HCT116 (cell line): ENCODE measurements around the gene SAG. TPM values are rescaled to one million over a fixed set of nuclear protein-coding genes. Genes with fewer than 3 reads are reported as not detected.

ENCODE experiments used
- ATAC-seq: fragments of 200-7000 bp; cut with Tn5 transposase; 2 replicates; pipeline ENCODE4 v1.9.1; 2020; ENCODE audit warnings: mild to moderate bottlenecking, moderate library complexity
- BruUV-seq: library from RNA; stranded (reverse); fragments of 400-500 nt; replicated peaks from 2 replicates; lab custom pipeline; 2021; lab: Mats Ljungman, UMichigan
- CTCF ChIA-PET: fragments of 300-600 bp; sonication (Branson Sonifier 250); formaldehyde crosslinking; loops from one replicate; lab custom pipeline; 2021; ENCODE audit warnings: antibody characterized with exemption; lab: Charles Lee
- POLR2A ChIA-PET: fragments of 300-600, 350-600 bp; sonication (Branson Sonifier 250); formaldehyde crosslinking; loops from one replicate; lab custom pipeline; 2021; ENCODE audit warnings: antibody characterized with exemption; lab: Charles Lee
- RAD21 ChIA-PET, 2 experiments: fragments of 300-600 bp; sonication (Branson Sonifier 250); formaldehyde crosslinking; loops; one replicate each; lab custom pipeline; 2023; ENCODE audit warnings: low total read pairs in 2 of 2; ENCODE audit not compliant: uncharacterized antibody in 2 of 2, unreplicated experiment in 2 of 2, low non-redundant PET in 1 of 2; lab: Charles Lee
- DNase-seq: peaks from one replicate; pipeline ENCODE4 v3.0.0-alpha.2; 2010; ENCODE audit warnings: low read depth, low spot score
- H2AFZ ChIP-seq: fragments of 200-600 bp; shearing (Covaris generic), sonication (generic); 2 replicates; pipeline ENCODE4 v1.6.1; 2017; ENCODE audit warnings: low read depth, mixed run types, mixed read lengths, antibody characterized with exemption, low read length; ENCODE audit not compliant: poor library complexity, severe bottlenecking
- H3K27ac ChIP-seq: 2 replicates; pipeline ENCODE4 v1.5.1; 2012; ENCODE audit warnings: low read depth, low read length
- H3K27me3 ChIP-seq: fragments of 200-600 bp; sonication (generic); 2 replicates; pipeline ENCODE4 v1.6.1; 2016; ENCODE audit warnings: mixed run types, low read length, mixed read lengths; ENCODE audit not compliant: insufficient read depth
- H3K36me3 ChIP-seq, 2 experiments: fragments of 200-500 bp in 1 of 2; fragments of 200-600 bp in 1 of 2; sonication (Bioruptor generic) in 1 of 2; sonication (generic) in 1 of 2; 2 replicates each; pipeline versions ENCODE4 v1.5.1 to v1.6.1; 2014 to 2016; ENCODE audit warnings: low read length in 2 of 2, inconsistent platforms in 1 of 2, mixed read lengths in 1 of 2, mixed run types in 1 of 2; ENCODE audit not compliant: insufficient read depth in 2 of 2, control insufficient read depth in 1 of 2
- H3K4me1 ChIP-seq, 2 experiments: fragments of 200-600 bp in 1 of 2; sonication (generic) in 1 of 2; 2 replicates each; pipeline versions ENCODE4 v1.5.1 to v1.6.1; 2012 to 2017; ENCODE audit warnings: low read length in 2 of 2, inconsistent platforms in 1 of 2, mild to moderate bottlenecking in 1 of 2, mixed read lengths in 1 of 2, mixed run types in 1 of 2, moderate library complexity in 1 of 2; ENCODE audit not compliant: insufficient read depth in 2 of 2, control insufficient read depth in 1 of 2
- H3K4me2 ChIP-seq: fragments of 200-600 bp; sonication (generic); 2 replicates; pipeline ENCODE4 v1.6.1; 2017; ENCODE audit warnings: mixed run types, low read length, mixed read lengths
- H3K4me3 ChIP-seq, 2 experiments: fragments of 200-600 bp in 1 of 2; sonication (generic) in 1 of 2; replicated peaks in 1 of 2; 2 replicates each; pipeline ENCODE4 v1.5.1; 2011 to 2016; ENCODE audit warnings: low read length in 2 of 2, control low read depth in 1 of 2, low read depth in 1 of 2, mild to moderate bottlenecking in 1 of 2, mixed read lengths in 1 of 2, mixed run types in 1 of 2
- H3K79me2 ChIP-seq: fragments of 200-600 bp; sonication (generic); 2 replicates; pipeline ENCODE4 v1.6.1; 2017; ENCODE audit warnings: mild to moderate bottlenecking, mixed run types, low read length, moderate library complexity, mixed read lengths; ENCODE audit not compliant: insufficient read depth
- H3K9ac ChIP-seq: fragments of 200-600 bp; sonication (generic); 2 replicates; pipeline ENCODE4 v1.6.1; 2016; ENCODE audit warnings: low read length, mixed read lengths
- H3K9me2 ChIP-seq: fragments of 200-600 bp; sonication (generic), shearing (Covaris generic); 2 replicates; pipeline ENCODE4 v1.6.1; 2017; ENCODE audit warnings: mixed run types, mild to moderate bottlenecking, moderate library complexity; ENCODE audit not compliant: insufficient read depth
- H3K9me3 ChIP-seq, 2 experiments: fragments of 200-500 bp in 1 of 2; fragments of 200-600 bp in 1 of 2; sonication (Bioruptor generic) in 1 of 2; sonication (generic) in 1 of 2; 2 replicates each; pipeline ENCODE4 v1.6.1; 2014 to 2017; ENCODE audit warnings: low read length in 2 of 2, mixed read lengths in 2 of 2, inconsistent platforms in 1 of 2, low read depth in 1 of 2, mild to moderate bottlenecking in 1 of 2, mixed run types in 1 of 2, moderate library complexity in 1 of 2; ENCODE audit not compliant: control insufficient read depth in 1 of 2, insufficient read depth in 1 of 2
- H4K20me1 ChIP-seq: fragments of 200-600 bp; sonication (generic), shearing (Covaris generic); 2 replicates; pipeline ENCODE4 v1.6.1; 2017; ENCODE audit warnings: mixed run types, mild to moderate bottlenecking, moderate library complexity; ENCODE audit not compliant: insufficient read depth
- CEBPB ChIP-seq: IDR thresholded peaks from 2 replicates; pipeline ENCODE4 v1.6.1; 2012; ENCODE audit warnings: low read depth
- EZH2phosphoT487 ChIP-seq: fragments of 200-600 bp; IDR thresholded peaks from 2 replicates; pipeline ENCODE4 v1.6.1; 2018; ENCODE audit warnings: antibody characterized with exemption, borderline replicate concordance
- FOSL1 ChIP-seq: IDR thresholded peaks from 2 replicates; pipeline ENCODE4 v1.6.1; 2012; ENCODE audit warnings: low read depth
- JUND ChIP-seq: IDR thresholded peaks from 2 replicates; pipeline ENCODE4 v1.6.1; 2012
- POLR2AphosphoS5 ChIP-seq: IDR thresholded peaks from 2 replicates; pipeline ENCODE4 v1.6.1; 2011; ENCODE audit warnings: mild to moderate bottlenecking, low read depth, low read length, moderate library complexity
- SP1 ChIP-seq: IDR thresholded peaks from 2 replicates; pipeline ENCODE4 v1.6.1; 2012; ENCODE audit warnings: low read depth
- SRF ChIP-seq: IDR thresholded peaks from 2 replicates; pipeline ENCODE4 v1.6.1; 2012; ENCODE audit warnings: low read depth
- intact Hi-C: fragments of 100-400 bp; cut with micrococcal nuclease; formaldehyde crosslinking; loops from 2 replicates; pipeline ENCODE4 v1.10.0; 2022
- total RNA-seq: library from RNA; stranded (reverse); gene quantifications from one replicate; pipeline ENCODE4 v1.2.1, GENCODE V29; 2021; ENCODE audit not compliant: unreplicated experiment
- TF ChIP-seq, protein P1 (sequence below): IDR thresholded peaks from 2 replicates; pipeline ENCODE4 v1.6.1; 2011; ENCODE audit warnings: mild to moderate bottlenecking, low read length, moderate library complexity; ENCODE audit not compliant: insufficient replicate concordance; ENCODE audit errors: extremely low read depth

The SAG gene
- total RNA-seq, 1 experiment from 2014 or later = not detected

DNA sequence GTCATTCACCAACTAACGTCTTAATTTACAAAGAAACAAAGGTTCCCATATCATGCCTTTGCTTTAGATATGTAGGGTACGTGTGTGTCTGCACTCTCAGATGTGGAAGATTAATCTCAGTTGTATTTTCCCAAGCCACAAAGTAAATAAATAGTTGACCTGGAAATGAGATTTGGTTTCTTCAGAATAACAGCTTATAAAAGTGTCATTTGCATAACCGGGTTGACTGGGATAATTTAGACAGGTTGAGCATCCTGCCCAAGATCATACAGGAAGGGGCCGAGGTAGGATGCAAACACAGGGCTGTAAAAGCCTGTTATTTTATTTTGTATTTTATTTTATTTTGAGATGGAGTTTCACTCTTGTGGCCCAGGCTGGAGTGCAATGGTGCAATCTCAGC lies 36.7 kb upstream of the SAG start:
- Histone ChIP-seq H3K36me3 (peaks cover 63 to 80% of the 10 kb centered on the region in 2 experiments), H3K9ac (no peak overlapping the region), H3K4me2 (no peak overlapping the region), H3K27ac (no peak overlapping the region), H3K79me2 (peaks cover 25% of the 10 kb centered on the region), H3K9me2 (no peaks in the 10 kb centered on the region), H4K20me1 (0 out of 2 replicates have a peak, but pooled peaks cover 3% of the 10 kb centered on the region), H3K9me3 (no peaks in the 10 kb centered on the region), H3K4me3 (no peak overlapping the region), H3K27me3 (no peaks in the 10 kb centered on the region), H3K4me1 (no peaks in the 10 kb centered on the region), H2AFZ (no peak overlapping the region)
- BruUV-seq = no TSS peak
- intact Hi-C loops = no loop called here
- ChIA-PET POLR2A (no interaction called here), RAD21 (no interaction called here), CTCF (no interaction called here)
- ATAC-seq (no peak), DNase-seq (no peak)
- no peak for TF ChIP-seq POLR2AphosphoS5

DNA sequence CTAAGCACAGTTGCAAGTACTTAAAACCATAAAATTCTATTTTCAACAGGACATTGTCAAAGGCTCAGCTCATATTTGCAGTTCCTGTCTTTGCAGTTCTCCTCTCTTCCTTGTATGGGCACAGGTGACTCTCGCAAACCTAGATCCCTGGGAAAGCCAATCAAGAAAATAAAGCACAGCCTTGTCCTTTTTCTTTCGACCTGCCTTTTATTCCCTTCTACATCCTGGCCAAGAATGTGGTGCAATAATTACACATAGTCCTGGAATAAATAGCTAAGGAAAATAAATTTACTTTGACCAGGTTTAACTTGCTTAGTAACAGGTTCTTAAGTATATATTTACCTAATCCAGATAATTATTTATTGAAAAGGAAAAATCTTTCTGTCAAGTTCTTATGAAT lies 35.9 kb upstream of the SAG start:
- Histone ChIP-seq H2AFZ (no peak overlapping the region), H3K9ac (no peak overlapping the region), H3K4me3 (no peak overlapping the region), H3K4me2 (no peak overlapping the region), H3K9me2 (no peaks in the 10 kb centered on the region), H3K79me2 (peaks cover 25% of the 10 kb centered on the region), H3K27me3 (no peaks in the 10 kb centered on the region), H4K20me1 (0 out of 2 replicates have a peak, but pooled peaks cover 3% of the 10 kb centered on the region), H3K4me1 (no peaks in the 10 kb centered on the region), H3K36me3 (peaks cover 68 to 79% of the 10 kb centered on the region in 2 experiments), H3K9me3 (no peaks in the 10 kb centered on the region), H3K27ac (no peak overlapping the region)
- no peak for DNase-seq
- intact Hi-C loops = no loop called here
- no peak for ATAC-seq
- no peak for TF ChIP-seq SRF
- TF ChIP-seq EZH2phosphoT487 = no peak
- TF ChIP-seq CEBPB = no peak
- TF ChIP-seq, protein P1, sequence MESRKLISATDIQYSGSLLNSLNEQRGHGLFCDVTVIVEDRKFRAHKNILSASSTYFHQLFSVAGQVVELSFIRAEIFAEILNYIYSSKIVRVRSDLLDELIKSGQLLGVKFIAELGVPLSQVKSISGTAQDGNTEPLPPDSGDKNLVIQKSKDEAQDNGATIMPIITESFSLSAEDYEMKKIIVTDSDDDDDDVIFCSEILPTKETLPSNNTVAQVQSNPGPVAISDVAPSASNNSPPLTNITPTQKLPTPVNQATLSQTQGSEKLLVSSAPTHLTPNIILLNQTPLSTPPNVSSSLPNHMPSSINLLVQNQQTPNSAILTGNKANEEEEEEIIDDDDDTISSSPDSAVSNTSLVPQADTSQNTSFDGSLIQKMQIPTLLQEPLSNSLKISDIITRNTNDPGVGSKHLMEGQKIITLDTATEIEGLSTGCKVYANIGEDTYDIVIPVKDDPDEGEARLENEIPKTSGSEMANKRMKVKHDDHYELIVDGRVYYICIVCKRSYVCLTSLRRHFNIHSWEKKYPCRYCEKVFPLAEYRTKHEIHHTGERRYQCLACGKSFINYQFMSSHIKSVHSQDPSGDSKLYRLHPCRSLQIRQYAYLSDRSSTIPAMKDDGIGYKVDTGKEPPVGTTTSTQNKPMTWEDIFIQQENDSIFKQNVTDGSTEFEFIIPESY = no peak
- no peak for TF ChIP-seq JUND
- TF ChIP-seq SP1 = no peak
- TF ChIP-seq FOSL1 = no peak
- ChIA-PET POLR2A (no interaction called here), RAD21 (no interaction called here), CTCF (no interaction called here)
- BruUV-seq = no TSS peak
